Keratinocyte (primary cell): Measurements from ENCODE around the gene HYDIN.
"Not testable (repeated sequence)": the region's sequence is repeated elsewhere in the genome, so short reads cannot be mapped to it uniquely, and the experiment has no call there.

Source experiments
- CTCF ChIP-seq, 3 experiments: IDR thresholded peaks in 1 of 3; conservative IDR thresholded peaks in 1 of 3; optimal IDR thresholded peaks in 1 of 3; 2 replicates in 2 of 3; 3 replicates in 1 of 3; pipeline versions ENCODE3 to v1.5.1; 2011; ENCODE audit warnings: low read length in 3 of 3, mild to moderate bottlenecking in 3 of 3, moderate library complexity in 2 of 3, control low read depth in 1 of 3, inconsistent platforms in 1 of 3; ENCODE audit not compliant: insufficient read depth in 2 of 3; ENCODE audit errors: extremely low read depth in 1 of 3
- EZH2 ChIP-seq: IDR thresholded peaks from one replicate; pipeline ENCODE4 v1.6.1; 2012; ENCODE audit warnings: inconsistent platforms, mild to moderate bottlenecking, low read length, moderate library complexity

DNA sequence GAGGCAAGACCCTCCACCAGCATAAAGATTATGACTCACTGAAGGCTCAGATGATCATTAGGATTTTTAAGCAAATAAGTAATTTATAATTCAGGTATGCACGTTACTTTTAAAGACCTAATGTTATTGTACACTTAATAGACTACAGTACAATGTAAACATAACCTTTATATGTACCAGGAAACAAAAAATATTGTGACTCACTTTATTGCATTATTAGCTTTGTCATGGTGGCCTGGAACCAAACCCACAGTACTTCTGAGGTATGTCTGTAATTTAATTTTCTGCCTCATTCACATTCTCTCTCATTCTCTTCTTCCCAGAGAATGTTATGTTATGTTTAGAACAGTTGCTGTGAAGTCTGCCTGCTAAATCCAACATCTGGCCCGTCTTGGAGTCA is 407.8 kb downstream of the HYDIN start:
- not testable (repeated sequence) for TF ChIP-seq EZH2; CTCF (optimal IDR thresholded peaks at IDR 0.05 in 1 of 3, IDR thresholded peaks at IDR 0.05 in 1 of 3, conservative IDR thresholded peaks at IDR 0.05 in 1 of 3; ENCODE audit: extremely low read depth in 1 of 3, insufficient read depth in 2 of 3, low read length in 3 of 3)
